NCI-H524 (cell line): ENCODE data around the gene CEP41.

Experiments used
- DNase-seq, 2 experiments: peaks; one replicate each; lab custom pipeline; 2025; lab: John Stamatoyannopoulos, UW

Gene CEP41

GRCh38 chr7:130350945-130351790, 89.6 kb downstream of the CEP41 start:
- peak; percentile 93 to 98 for DNase-seq

GRCh38 chr7:130349911-130350782, 90.7 kb downstream of the CEP41 start:
- peak in 1 of 2 experiments; percentile 55 for DNase-seq

- no peak for DNase-seq
These were observed 93.9 kb downstream of the CEP41 start for GRCh38 chr7:130346941-130347340.

- no peak for DNase-seq
These were observed 94.5 kb downstream of the CEP41 start for GRCh38 chr7:130346177-130346905.

- DNase-seq, result no peak
These were observed 95.1 kb downstream of the CEP41 start for GRCh38 chr7:130345725-130346124.

- DNase-seq, result peak in 1 of 2 experiments; percentile 27
These were observed 95.7 kb downstream of the CEP41 start for GRCh38 chr7:130345136-130345535.

GRCh38 chr7:130344271-130344866, 96.4 kb downstream of the CEP41 start, which contains the start of gene CPA5:
Gene CPA5 (plus strand): TSS chr7:130344816. CDS start chr7:130346486, 1,670 bp downstream.
- DNase-seq, result no peak
